HEK293 (cell line): Measurements from ENCODE around the gene SEC11A.

Experiments used
- CTCF ChIP-seq: fragments of 450-650 bp; formaldehyde crosslinking; IDR thresholded peaks from 2 replicates; pipeline ENCODE4 v1.5.1; 2016; ENCODE audit warnings: missing biosample characterization, missing genetic modification characterization
- ZNF777 ChIP-seq: fragments of 450-650 bp; formaldehyde crosslinking; IDR thresholded peaks from 2 replicates; pipeline ENCODE4 v1.5.1; 2017; ENCODE audit warnings: missing biosample characterization, missing genetic modification characterization, borderline replicate concordance

GRCh38 chr15:84759018-84759417 is 43.1 kb upstream of the SEC11A start:
- TF ChIP-seq ZNF777 (tag by site-specific recombination), result no peak
- no peak for TF ChIP-seq CTCF
